Gastrocnemius medialis (tissue), 4 donors: Measurements from ENCODE around the gene VPS35L. TPM values are rescaled to one million over a fixed set of nuclear protein-coding genes. Genes with fewer than 3 reads are reported as not detected.

Experiments
- ATAC-seq, 2 donors: fragments of 150-250 bp; one replicate each; pipeline ENCODE4 v1.9.1; 2016
- DNase-seq, 2 donors: peaks; one replicate each; pipeline ENCODE4 v3.0.0-alpha.2; 2019
- H3K27ac ChIP-seq, 4 donors: fragments of 200-600 bp; sonication (generic); 1 replicate in 1 of 4; 2 replicates in 3 of 4; pipeline ENCODE4 v1.5.1; 2016 to 2018; ENCODE audit warnings: mild to moderate bottlenecking in 2 of 4, moderate library complexity in 1 of 4
- H3K27me3 ChIP-seq, 3 donors: fragments of 200-600 bp; sonication (generic) in 2 of 3; 1 replicate in 1 of 3; 2 replicates in 2 of 3; pipeline versions ENCODE4 v1.5.1 to v1.6.0; 2016 to 2019; ENCODE audit warnings: mild to moderate bottlenecking in 1 of 3, moderate library complexity in 1 of 3
- H3K36me3 ChIP-seq, 2 donors: fragments of 200-600 bp; sonication (generic) in 1 of 2; one replicate each; pipeline ENCODE4 v1.5.1; 2017 to 2018
- H3K4me1 ChIP-seq, 2 donors: fragments of 200-600 bp; sonication (generic) in 1 of 2; one replicate each; pipeline ENCODE4 v1.5.1; 2016 to 2017; ENCODE audit warnings: mild to moderate bottlenecking in 2 of 2
- H3K4me3 ChIP-seq, 4 donors: fragments of 200-600 bp; sonication (generic) in 3 of 4; 1 replicate in 1 of 4; 2 replicates in 3 of 4; pipeline ENCODE4 v1.5.1; 2016 to 2019; ENCODE audit warnings: mild to moderate bottlenecking in 2 of 4
- H3K9me3 ChIP-seq, 3 donors: fragments of 200-600 bp; sonication (generic) in 2 of 3; 1 replicate in 1 of 3; 2 replicates in 2 of 3; pipeline ENCODE4 v1.5.1; 2016 to 2019
- POLR2A ChIP-seq, 2 donors: fragments of 450-650 bp; IDR thresholded peaks; one replicate each; pipeline ENCODE4 v1.6.1; 2017; ENCODE audit warnings: antibody characterized with exemption in 2 of 2, mild to moderate bottlenecking in 2 of 2, moderate library complexity in 2 of 2
- in situ Hi-C, 4 donors: fragments of 200-750 bp; cut with MboI; loops; one replicate each; pipeline versions ENCODE4 v1.15.0 to v1.8.0; 2017; ENCODE audit warnings: low sequenced_read_pairs in 4 of 4
- intact Hi-C: fragments of 100-400 bp; cut with DNase I; formaldehyde crosslinking; loops from one replicate; pipeline ENCODE4 v1.15.1; 2023; ENCODE audit warnings: low total_unique reads
- total RNA-seq, 4 donors: library from RNA; depleted of rRNA; stranded (reverse); fragments of >200 nt; gene quantifications; one replicate each; pipeline versions ENCODE4 v1.1.0 to v1.2.3, GENCODE V29; 2016
- TF ChIP-seq, protein P1 (sequence below), 5 experiments: fragments of 450-650 bp in 3 of 5; fragments of 200-600 bp in 2 of 5; sonication (generic) in 2 of 5; IDR thresholded peaks in 4 of 5; conservative IDR thresholded peaks in 1 of 5; 1 replicate in 4 of 5; 2 replicates in 1 of 5; pipeline ENCODE4 v1.5.1; 2016 to 2019; ENCODE audit warnings: antibody characterized with exemption in 5 of 5, mild to moderate bottlenecking in 3 of 5, moderate library complexity in 3 of 5

Gene VPS35L
- total RNA-seq, 4 donors from 2014 or later = 16.9 to 29.1 (median 24.8) TPM

DNA sequence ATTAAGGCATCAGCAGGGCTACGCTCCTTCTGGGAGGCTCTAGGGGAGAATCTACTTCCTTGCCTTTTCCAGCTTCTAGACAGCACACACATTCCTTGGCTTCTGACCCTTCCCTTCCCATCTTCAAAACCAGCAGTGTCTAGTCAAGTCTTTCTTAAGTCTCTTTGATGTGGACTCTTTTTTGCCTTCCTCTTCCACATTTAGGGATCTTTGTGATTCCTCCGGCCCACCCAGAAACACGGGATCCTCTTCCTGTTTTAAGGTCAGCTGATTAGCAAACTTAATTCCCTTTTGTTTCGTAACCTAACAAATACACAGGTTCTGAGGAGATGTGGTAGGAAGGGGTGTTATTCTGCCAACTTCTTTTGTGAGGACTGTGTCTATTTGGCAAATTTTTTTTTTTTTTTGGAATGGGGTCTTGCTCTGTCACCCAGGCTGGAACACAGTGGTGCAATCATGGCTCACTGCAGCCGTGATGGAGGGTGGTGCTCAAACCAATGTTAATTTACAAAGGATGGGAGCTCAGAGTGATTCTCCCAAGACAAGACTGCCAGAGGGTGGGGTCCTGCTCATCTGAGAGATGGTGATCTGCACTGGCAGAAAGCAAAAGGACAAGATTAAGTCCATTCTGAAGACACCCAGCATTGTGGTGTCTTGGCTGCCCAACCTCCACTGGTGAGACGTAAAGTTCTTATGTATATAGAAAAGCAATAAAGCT lies 147.8 kb downstream of the VPS35L start:
- H3K27ac ChIP-seq = peak overlapping the region; percentile 66 to 86 (median 82)
- H3K9me3 ChIP-seq = no peaks in the 10 kb centered on the region
- DNase-seq (no peak), ATAC-seq (no peak)
- TF ChIP-seq, protein P1, sequence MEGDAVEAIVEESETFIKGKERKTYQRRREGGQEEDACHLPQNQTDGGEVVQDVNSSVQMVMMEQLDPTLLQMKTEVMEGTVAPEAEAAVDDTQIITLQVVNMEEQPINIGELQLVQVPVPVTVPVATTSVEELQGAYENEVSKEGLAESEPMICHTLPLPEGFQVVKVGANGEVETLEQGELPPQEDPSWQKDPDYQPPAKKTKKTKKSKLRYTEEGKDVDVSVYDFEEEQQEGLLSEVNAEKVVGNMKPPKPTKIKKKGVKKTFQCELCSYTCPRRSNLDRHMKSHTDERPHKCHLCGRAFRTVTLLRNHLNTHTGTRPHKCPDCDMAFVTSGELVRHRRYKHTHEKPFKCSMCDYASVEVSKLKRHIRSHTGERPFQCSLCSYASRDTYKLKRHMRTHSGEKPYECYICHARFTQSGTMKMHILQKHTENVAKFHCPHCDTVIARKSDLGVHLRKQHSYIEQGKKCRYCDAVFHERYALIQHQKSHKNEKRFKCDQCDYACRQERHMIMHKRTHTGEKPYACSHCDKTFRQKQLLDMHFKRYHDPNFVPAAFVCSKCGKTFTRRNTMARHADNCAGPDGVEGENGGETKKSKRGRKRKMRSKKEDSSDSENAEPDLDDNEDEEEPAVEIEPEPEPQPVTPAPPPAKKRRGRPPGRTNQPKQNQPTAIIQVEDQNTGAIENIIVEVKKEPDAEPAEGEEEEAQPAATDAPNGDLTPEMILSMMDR (IDR thresholded peaks at IDR 0.05 in 4 of 5, conservative IDR thresholded peaks at IDR 0.05 in 1 of 5) = no peak
- peaks cover 19 to 51% of the 10 kb centered on the region in 2 donors for H3K4me1 ChIP-seq
- peaks cover 0 to 34% of the 10 kb centered on the region in 2 donors for H3K36me3 ChIP-seq
- H3K27me3 ChIP-seq = no peaks in the 10 kb centered on the region
- intact Hi-C loops = no loop called here
- in situ Hi-C loops = loop anchor here in 2 of 4 donors (10.0 kb wide), 2 partner anchors 171 to 181 kb away; partner anchors contain the start of gene GPRC5B (in 1 of the 2)
- no peak overlapping the region for H3K4me3 ChIP-seq

DNA sequence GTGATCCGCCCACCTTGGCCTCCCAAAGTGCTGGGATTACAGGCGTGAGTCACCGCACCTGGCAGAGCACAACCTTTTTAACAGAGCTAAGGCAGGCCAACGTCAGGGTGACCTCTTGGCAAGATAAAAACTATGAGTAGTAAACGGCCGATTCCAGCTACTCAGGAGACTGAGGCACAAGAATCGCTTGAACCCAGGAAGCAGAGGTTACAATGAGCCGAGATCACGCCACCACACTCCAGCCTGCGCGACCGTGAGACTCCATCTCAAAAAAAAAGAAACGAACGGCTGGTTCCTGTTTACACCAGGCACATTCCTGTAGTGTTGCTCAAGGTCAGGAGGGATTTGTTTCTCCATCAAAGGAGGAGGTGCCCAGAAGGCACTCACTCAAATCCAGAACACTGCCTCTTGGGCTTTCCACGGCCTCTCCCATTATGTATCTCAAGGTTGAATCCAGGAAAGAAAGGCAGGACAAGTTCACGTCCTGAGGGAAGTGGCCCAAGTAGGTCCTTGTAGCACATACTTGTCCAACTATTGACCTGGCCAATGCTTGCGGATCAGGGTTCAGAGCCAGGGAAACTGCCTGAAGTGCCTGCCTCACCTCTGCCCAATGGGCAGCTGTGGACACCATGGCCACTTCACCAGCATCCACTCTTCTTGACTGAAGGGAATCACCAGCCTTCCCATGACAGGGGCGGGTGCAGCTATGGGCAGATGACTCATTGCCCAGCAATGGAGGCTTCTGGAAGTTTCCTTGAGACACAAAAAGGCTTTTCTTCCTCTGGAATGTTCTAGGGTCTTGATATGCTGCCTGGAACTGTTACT lies 149.0 kb downstream of the VPS35L start:
- intact Hi-C loops (no loop called here), in situ Hi-C loops (loop anchor here in 2 of 4 donors (10.0 kb wide), 2 partner anchors 170 to 180 kb away; partner anchors contain the start of gene GPRC5B (in 1 of the 2))
- DNase-seq = peak; percentile 30 to 64
- peak; percentile 83 to 89 for ATAC-seq
- peaks cover 0 to 34% of the 10 kb centered on the region in 2 donors for H3K36me3 ChIP-seq
- peaks cover 8 to 46% of the 10 kb centered on the region in 2 donors for H3K4me1 ChIP-seq
- H3K4me3 ChIP-seq = no peak overlapping the region
- TF ChIP-seq, protein P1 (IDR thresholded peaks at IDR 0.05 in 4 of 5, conservative IDR thresholded peaks at IDR 0.05 in 1 of 5) = no peak
- TF ChIP-seq POLR2A (IDR thresholded peaks at IDR 0.05) = no peak
- peak overlapping the region; percentile 66 to 86 (median 82) for H3K27ac ChIP-seq
- no peaks in the 10 kb centered on the region for H3K9me3 ChIP-seq
- H3K27me3 ChIP-seq = no peaks in the 10 kb centered on the region

DNA sequence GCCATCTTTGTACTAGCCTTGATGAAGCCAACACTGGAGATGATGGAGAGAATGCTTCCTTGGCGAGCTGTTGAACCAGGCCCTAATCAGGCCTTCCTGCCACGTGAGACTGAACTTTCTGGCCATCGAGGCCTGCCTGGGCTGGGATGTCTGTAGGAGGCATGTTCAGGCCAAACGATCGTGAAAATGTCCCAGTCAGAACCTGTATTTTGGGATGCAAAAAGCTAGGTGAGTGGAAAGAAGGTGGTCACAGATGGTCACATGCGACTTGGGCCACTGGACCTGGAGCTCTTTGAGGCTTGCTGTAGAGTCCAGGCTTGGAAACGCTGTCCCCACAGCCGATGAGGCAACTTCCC lies 149.6 kb downstream of the VPS35L start:
- DNase-seq (no peak), ATAC-seq (no peak)
- Histone ChIP-seq H3K4me3 (no peak overlapping the region), H3K9me3 (no peaks in the 10 kb centered on the region), H3K27ac (peak overlapping the region; percentile 66 to 86 (median 82)), H3K36me3 (peaks cover 0 to 34% of the 10 kb centered on the region in 2 donors), H3K27me3 (no peaks in the 10 kb centered on the region), H3K4me1 (peaks cover 8 to 40% of the 10 kb centered on the region in 2 donors)
- intact Hi-C loops = no loop called here
- TF ChIP-seq, protein P1 (IDR thresholded peaks at IDR 0.05 in 4 of 5, conservative IDR thresholded peaks at IDR 0.05 in 1 of 5) = no peak
- TF ChIP-seq POLR2A (IDR thresholded peaks at IDR 0.05) = no peak
- in situ Hi-C loops = loop anchor here in 2 of 4 donors (10.0 kb wide), 2 partner anchors 170 to 180 kb away; partner anchors contain the start of gene GPRC5B (in 1 of the 2)

DNA sequence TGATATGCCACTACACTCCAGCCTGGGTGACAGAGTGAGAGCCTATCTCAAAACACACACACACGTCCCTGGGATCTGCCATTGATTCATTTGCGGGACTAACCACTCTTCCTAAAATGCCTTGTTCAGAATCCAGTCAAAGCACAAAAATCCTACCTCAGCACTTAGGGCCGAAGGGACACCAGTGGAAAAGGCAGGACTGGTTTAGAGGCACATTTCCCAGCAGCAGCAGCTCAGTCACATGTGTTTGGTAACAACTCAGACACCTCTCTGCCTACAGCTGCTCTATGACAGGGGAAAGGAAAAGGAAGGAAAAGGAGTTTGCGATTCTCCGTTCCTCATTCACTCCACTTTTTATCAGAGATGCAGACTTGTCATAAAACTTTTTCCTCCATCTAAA lies 150.3 kb downstream of the VPS35L start:
- intact Hi-C loops = no loop called here
- ATAC-seq = no peak
- in situ Hi-C loops = loop anchor here in 2 of 4 donors (10.0 kb wide), 2 partner anchors 169 to 179 kb away; partner anchors contain the start of gene GPRC5B (in 1 of the 2)
- H3K4me1 ChIP-seq = peaks cover 8 to 33% of the 10 kb centered on the region in 2 donors
- peaks cover 0 to 34% of the 10 kb centered on the region in 2 donors for H3K36me3 ChIP-seq
- no peaks in the 10 kb centered on the region for H3K27me3 ChIP-seq
- H3K9me3 ChIP-seq = no peaks in the 10 kb centered on the region
- H3K4me3 ChIP-seq = no peak overlapping the region
- TF ChIP-seq, protein P1 (IDR thresholded peaks at IDR 0.05 in 4 of 5, conservative IDR thresholded peaks at IDR 0.05 in 1 of 5) = no peak
- no peak for TF ChIP-seq POLR2A (IDR thresholded peaks at IDR 0.05)
- H3K27ac ChIP-seq = peak overlapping the region; percentile 66 to 86 (median 82)
- no peak for DNase-seq
